Smooth muscle cell (in vitro differentiated cells): Measurements from ENCODE around the gene MGME1. TPM values are rescaled to one million over a fixed set of nuclear protein-coding genes. Genes with fewer than 3 reads are reported as not detected.

Experiments used
- DNase-seq: peaks from one replicate; lab custom pipeline; 2025; ENCODE audit not compliant: unreplicated experiment; lab: John Stamatoyannopoulos, UW
- H2AFZ ChIP-seq: fragments of 200-600 bp; sonication (generic); 2 replicates; pipeline ENCODE4 v1.6.0; 2016; ENCODE audit warnings: antibody characterized with exemption, low read depth, mild to moderate bottlenecking
- H3F3A ChIP-seq: fragments of 200-600 bp; sonication (generic); 2 replicates; pipeline ENCODE4 v1.6.0; 2017; ENCODE audit warnings: antibody characterized with exemption, low read depth
- H3K27ac ChIP-seq: fragments of 200-600 bp; sonication (generic); 2 replicates; pipeline ENCODE4 v1.5.1; 2016; ENCODE audit warnings: low read depth, mild to moderate bottlenecking
- H3K27me3 ChIP-seq: fragments of 200-600 bp; sonication (generic); 2 replicates; pipeline ENCODE4 v1.6.1; 2016; ENCODE audit warnings: low read depth, mild to moderate bottlenecking
- H3K36me3 ChIP-seq: fragments of 200-600 bp; sonication (generic); 2 replicates; pipeline ENCODE4 v1.5.1; 2016; ENCODE audit warnings: low read depth
- H3K4me1 ChIP-seq: fragments of 200-600 bp; sonication (generic); 2 replicates; pipeline ENCODE4 v1.5.1; 2016; ENCODE audit warnings: low read depth
- H3K4me2 ChIP-seq: fragments of 200-600 bp; sonication (generic); 2 replicates; pipeline ENCODE4 v1.6.0; 2016; ENCODE audit warnings: mild to moderate bottlenecking
- H3K4me3 ChIP-seq: fragments of 200-600 bp; sonication (generic); 2 replicates; pipeline ENCODE4 v1.5.1; 2016; ENCODE audit warnings: mild to moderate bottlenecking
- H3K79me2 ChIP-seq: fragments of 200-600 bp; sonication (generic); 2 replicates; pipeline ENCODE4 v1.6.0; 2016; ENCODE audit warnings: low read depth, mild to moderate bottlenecking
- H3K9ac ChIP-seq: fragments of 200-600 bp; sonication (generic); 2 replicates; pipeline ENCODE4 v1.6.0; 2016; ENCODE audit warnings: low read depth
- H3K9me3 ChIP-seq: fragments of 200-600 bp; sonication (generic); replicated peaks from 2 replicates; pipeline ENCODE4 v1.5.1; 2016; ENCODE audit warnings: low read depth
- H4K20me1 ChIP-seq: fragments of 200-600 bp; sonication (generic); 2 replicates; pipeline ENCODE4 v1.6.0; 2016; ENCODE audit warnings: low read depth
- CTCF ChIP-seq: fragments of 200-600 bp; sonication (generic); IDR thresholded peaks from 2 replicates; pipeline ENCODE4 v1.5.1; 2017; ENCODE audit warnings: borderline replicate concordance, mild to moderate bottlenecking, antibody characterized with exemption; ENCODE audit not compliant: insufficient read depth, poor library complexity, severe bottlenecking
- WGBS: methylation state at CpG from one replicate; pipeline ENCODE4 v1.1.7; 2016; ENCODE audit warnings: low lambda C conversion rate; 5-methylcytosine and 5-hydroxymethylcytosine counted together
- polyA plus RNA-seq: library from polyadenylated mRNA; unstranded; fragments of >200 nt; fragmentation: Nextera tagmentation; extraction: Ambion mirVana; gene quantifications from 2 replicates; pipeline ENCODE4 v1.2.1, GENCODE V29; 2016
- total RNA-seq: library from RNA; depleted of rRNA; stranded (reverse); fragments of >200 nt; gene quantifications from 2 replicates; pipeline ENCODE4 v1.2.3, GENCODE V29; 2014

The MGME1 gene
- total and polyA plus RNA-seq, 2 experiments from 2014 or later = 15.7 to 16.0 TPM

- Histone ChIP-seq H3K4me3 (peak overlapping the region; percentile 75), H2AFZ (peak overlapping the region; percentile 88), H3K79me2 (peaks cover 82% of the 10 kb centered on the region), H3K36me3 (no peaks in the 10 kb centered on the region), H3K4me1 (peaks cover 59% of the 10 kb centered on the region), H4K20me1 (peaks cover 32% of the 10 kb centered on the region), H3K9ac (peak overlapping the region; percentile 98), H3K9me3 (no peaks in the 10 kb centered on the region), H3F3A (peaks cover 5% of the 10 kb centered on the region), H3K27ac (peak overlapping the region; percentile 99), H3K27me3 (no peaks in the 10 kb centered on the region), H3K4me2 (peak overlapping the region; percentile 89)
- no peak for DNase-seq
- 4% methylated on average over 9 of the region's 9 CpGs for WGBS
- no peak for TF ChIP-seq CTCF
These were observed 1.1 kb downstream of the MGME1 start for GRCh38 chr20:17969884-17970409.

- no peaks in the 10 kb centered on the region for H3K9me3 ChIP-seq
- H3K4me1 ChIP-seq = peaks cover 46% of the 10 kb centered on the region
- peak overlapping the region; percentile 99 for H3K27ac ChIP-seq
- peak overlapping the region; percentile 75 for H3K4me3 ChIP-seq
- H3K9ac ChIP-seq = peak overlapping the region; percentile 98
- peaks cover 73% of the 10 kb centered on the region for H3K79me2 ChIP-seq
- no peak for DNase-seq
- H2AFZ ChIP-seq = peak overlapping the region; percentile 54
- no peaks in the 10 kb centered on the region for H3K27me3 ChIP-seq
- H3F3A ChIP-seq = peaks cover 5% of the 10 kb centered on the region
- H4K20me1 ChIP-seq = peaks cover 17% of the 10 kb centered on the region
- H3K4me2 ChIP-seq = peak overlapping the region; percentile 89
- H3K36me3 ChIP-seq = no peaks in the 10 kb centered on the region
- WGBS = 17% methylated on average over 7 of the region's 7 CpGs
- no peak for TF ChIP-seq CTCF
These were observed 2.6 kb downstream of the MGME1 start for GRCh38 chr20:17971300-17972013.

- DNase-seq = no peak
- H3K79me2 ChIP-seq = peaks cover 66% of the 10 kb centered on the region
- peaks cover 10% of the 10 kb centered on the region for H4K20me1 ChIP-seq
- WGBS = 69% methylated on average over 2 of the region's 2 CpGs
- peak overlapping the region; percentile 98 for H3K9ac ChIP-seq
- H3K4me3 ChIP-seq = peak overlapping the region; percentile 75
- H3K4me1 ChIP-seq = peaks cover 39% of the 10 kb centered on the region
- no peaks in the 10 kb centered on the region for H3K27me3 ChIP-seq
- H3K27ac ChIP-seq = peak overlapping the region; percentile 99
- peak overlapping the region; percentile 54 for H2AFZ ChIP-seq
- H3K4me2 ChIP-seq = peak overlapping the region; percentile 89
- no peaks in the 10 kb centered on the region for H3K36me3 ChIP-seq
- peaks cover 5% of the 10 kb centered on the region for H3F3A ChIP-seq
- H3K9me3 ChIP-seq = no peaks in the 10 kb centered on the region
- TF ChIP-seq CTCF = no peak
These were observed 3.3 kb downstream of the MGME1 start for GRCh38 chr20:17972121-17972520.
